ENCODE results near the gene CC2D2A. TPM values are rescaled to one million over a fixed set of nuclear protein-coding genes. Genes with fewer than 3 reads are reported as not detected.

CC2D2A gene
- total and polyA plus RNA-seq, 8 donors: 22.8 to 56.3 (median 48.5) TPM

GRCh38 chr4:15557786-15558550 is 88.3 kb downstream of the CC2D2A start:
- no peak for DNase-seq
- Histone ChIP-seq H3K36me3 (peaks cover 0 to 26% of the 10 kb centered on the region in 2 donors), H3K27ac (no peak overlapping the region), H3K4me1 (no peaks in the 10 kb centered on the region), H3K9me3 (no peaks in the 10 kb centered on the region), H3K4me3 (no peak overlapping the region), H3K27me3 (no peaks in the 10 kb centered on the region)
- peak; percentile 13 for ATAC-seq
- intact Hi-C loops (cut with DNase I): no loop called here
- no peak for TF ChIP-seq CTCF (IDR thresholded peaks at IDR 0.05)

- Histone ChIP-seq H3K27ac (no peak overlapping the region), H3K27me3 (no peaks in the 10 kb centered on the region), H3K36me3 (peaks cover 0 to 29% of the 10 kb centered on the region in 2 donors), H3K4me1 (no peaks in the 10 kb centered on the region), H3K9me3 (no peaks in the 10 kb centered on the region), H3K4me3 (no peak overlapping the region)
- ATAC-seq (no peak), DNase-seq (no peak)
- intact Hi-C loops (cut with DNase I): no loop called here
- no peak for TF ChIP-seq CTCF (IDR thresholded peaks at IDR 0.05)
Observed at GRCh38 chr4:15558561-15558960, 88.9 kb downstream of the CC2D2A start.

- ATAC-seq: no peak
- H3K4me3 ChIP-seq: no peak overlapping the region
- H3K36me3 ChIP-seq: peaks cover 0 to 52% of the 10 kb centered on the region in 2 donors
- no peak for DNase-seq
- H3K27ac ChIP-seq: no peak overlapping the region
- H3K9me3 ChIP-seq: no peaks in the 10 kb centered on the region
- TF ChIP-seq CTCF (IDR thresholded peaks at IDR 0.05): no peak
- no peaks in the 10 kb centered on the region for H3K4me1 ChIP-seq
- no peaks in the 10 kb centered on the region for H3K27me3 ChIP-seq
- intact Hi-C loops (cut with DNase I): no loop called here
Observed at GRCh38 chr4:15562114-15562513, 92.4 kb downstream of the CC2D2A start.

GRCh38 chr4:15562623-15563022 is 92.9 kb downstream of the CC2D2A start:
- Histone ChIP-seq H3K9me3 (no peaks in the 10 kb centered on the region), H3K4me3 (no peak overlapping the region), H3K36me3 (peaks cover 0 to 57% of the 10 kb centered on the region in 2 donors), H3K27me3 (no peaks in the 10 kb centered on the region), H3K4me1 (no peaks in the 10 kb centered on the region), H3K27ac (no peak overlapping the region)
- TF ChIP-seq CTCF (IDR thresholded peaks at IDR 0.05): no peak
- intact Hi-C loops (cut with DNase I): no loop called here
- ATAC-seq (no peak), DNase-seq (no peak)

- DNase-seq (no peak), ATAC-seq (no peak)
- no peaks in the 10 kb centered on the region for H3K4me1 ChIP-seq
- no peaks in the 10 kb centered on the region for H3K9me3 ChIP-seq
- H3K36me3 ChIP-seq: peaks cover 0 to 67% of the 10 kb centered on the region in 2 donors
- TF ChIP-seq CTCF (IDR thresholded peaks at IDR 0.05): no peak
- H3K27me3 ChIP-seq: no peaks in the 10 kb centered on the region
- no peak overlapping the region for H3K4me3 ChIP-seq
- no peak overlapping the region for H3K27ac ChIP-seq
- intact Hi-C loops (cut with DNase I): no loop called here
Observed at GRCh38 chr4:15563871-15564270, 94.2 kb downstream of the CC2D2A start.
